HepG2 (cell line): ENCODE results near the gene PCSK2. TPM values are rescaled to one million over a fixed set of nuclear protein-coding genes. Genes with fewer than 3 reads are reported as not detected.

Source experiments
- ATRX ChIP-seq: sonication (generic); formaldehyde crosslinking; IDR thresholded peaks from 2 replicates; pipeline ENCODE4 v1.4.0; 2020; ENCODE audit warnings: missing genetic modification reagents, borderline replicate concordance
- BRD4 ChIP-seq: sonication (generic); formaldehyde crosslinking; IDR thresholded peaks from 2 replicates; pipeline ENCODE4 v1.4.0; 2020; ENCODE audit warnings: missing genetic modification reagents
- FOSL1 ChIP-seq: sonication (generic); formaldehyde crosslinking; IDR thresholded peaks from 2 replicates; pipeline ENCODE4 v1.9.0; 2021; ENCODE audit warnings: missing genetic modification reagents, borderline replicate concordance
- MEIS1 ChIP-seq: sonication (generic); formaldehyde crosslinking; IDR thresholded peaks from 2 replicates; pipeline ENCODE4 v1.9.0; 2021; ENCODE audit warnings: mild to moderate bottlenecking, missing genetic modification reagents, moderate library complexity, borderline replicate concordance
- NFIB ChIP-seq: sonication (generic); formaldehyde crosslinking; IDR thresholded peaks from 2 replicates; pipeline ENCODE4 v1.9.0; 2021; ENCODE audit warnings: missing genetic modification reagents, mild to moderate bottlenecking, borderline replicate concordance
- NFKB2 ChIP-seq: sonication (generic); formaldehyde crosslinking; IDR thresholded peaks from 2 replicates; pipeline ENCODE4 v1.4.0; 2020; ENCODE audit warnings: missing genetic modification reagents, borderline replicate concordance
- SALL1 ChIP-seq: sonication (generic); formaldehyde crosslinking; IDR thresholded peaks from 2 replicates; pipeline ENCODE4 v1.8.0; 2022; ENCODE audit warnings: mild to moderate bottlenecking, missing genetic modification reagents
- SMC3 ChIP-seq: IDR thresholded peaks from 2 replicates; pipeline ENCODE4 v1.6.1; 2011; ENCODE audit warnings: low read length, improper control_type of control experiment
- TEAD3 ChIP-seq: optimal IDR thresholded peaks from 2 replicates; pipeline ENCODE3; 2016; ENCODE audit warnings: borderline replicate concordance
- U2AF1 ChIP-seq: fragments of 200-400 bp; formaldehyde crosslinking; optimal IDR thresholded peaks from 2 replicates; pipeline ENCODE3; 2017; ENCODE audit warnings: mild to moderate bottlenecking, low read depth, low read length
- ZNF263 ChIP-seq: sonication (generic); formaldehyde crosslinking; IDR thresholded peaks from 2 replicates; pipeline ENCODE4 v1.4.0; 2020; ENCODE audit warnings: missing genetic modification reagents
- ZNF343 ChIP-seq: sonication (generic); formaldehyde crosslinking; IDR thresholded peaks from 2 replicates; pipeline ENCODE4 v1.4.0; 2020; ENCODE audit warnings: mild to moderate bottlenecking, missing genetic modification reagents
- ZNF567 ChIP-seq: sonication (generic); formaldehyde crosslinking; IDR thresholded peaks from 2 replicates; pipeline ENCODE4 v1.8.1; 2023; ENCODE audit warnings: mild to moderate bottlenecking, missing genetic modification reagents, borderline replicate concordance
- ZNF569 ChIP-seq: sonication (generic); formaldehyde crosslinking; IDR thresholded peaks from 2 replicates; pipeline ENCODE4 v1.5.0; 2020; ENCODE audit warnings: mild to moderate bottlenecking, missing genetic modification reagents, moderate library complexity, borderline replicate concordance
- polyA plus RNA-seq, 8 experiments: library from polyadenylated mRNA; depleted of rRNA in 3 of 8; stranded (reverse) in 7 of 8; unstranded in 1 of 8; fragments of >200 nt; fragmentation: Illumina TruSeq in 4 of 8; extraction: Trizol in 4 of 8; gene quantifications; 2 replicates each; pipeline versions ENCODE4 v1.2.1 to v1.2.3, GENCODE V29; 2011 to 2016; ENCODE audit warnings: low read depth in 4 of 8, missing spikeins in 1 of 8, mixed read lengths in 1 of 8; ENCODE audit not compliant: insufficient read depth in 1 of 8
- total RNA-seq, 5 experiments: library from RNA; depleted of rRNA; stranded (reverse); fragments of >200 nt; fragmentation: Illumina TruSeq; extraction: Trizol; gene quantifications; 2 replicates each; pipeline ENCODE4 v1.2.3, GENCODE V29; 2016; ENCODE audit warnings: low read depth in 1 of 5
- TF ChIP-seq, protein P1 (sequence below): fragments of 450-650 bp; IDR thresholded peaks from 2 replicates; pipeline ENCODE4 v1.6.1; 2017
- TF ChIP-seq, protein P2 (sequence below): sonication (generic); formaldehyde crosslinking; IDR thresholded peaks from 2 replicates; pipeline ENCODE4 v1.4.0; 2020; ENCODE audit warnings: missing genetic modification reagents
- TF ChIP-seq, protein P3 (sequence below): sonication (generic); formaldehyde crosslinking; IDR thresholded peaks from 2 replicates; pipeline ENCODE4 v1.4.0; 2020; ENCODE audit warnings: missing genetic modification reagents, borderline replicate concordance
- TF ChIP-seq, protein P4 (sequence below): sonication (generic); formaldehyde crosslinking; IDR thresholded peaks from 2 replicates; pipeline ENCODE4 v1.8.1; 2023; ENCODE audit warnings: mild to moderate bottlenecking, inconsistent platforms, moderate library complexity, missing genetic modification reagents, borderline replicate concordance
- TF ChIP-seq, protein P5 (sequence below): sonication (generic); formaldehyde crosslinking; IDR thresholded peaks from 2 replicates; pipeline ENCODE4 v1.4.0; 2020; ENCODE audit warnings: missing genetic modification reagents

PCSK2 gene
- total and polyA plus RNA-seq, 2 of the 13 experiments (the other 11 are each of a cell fraction or from before 2014, with no cell fraction given) = not detected

DNA sequence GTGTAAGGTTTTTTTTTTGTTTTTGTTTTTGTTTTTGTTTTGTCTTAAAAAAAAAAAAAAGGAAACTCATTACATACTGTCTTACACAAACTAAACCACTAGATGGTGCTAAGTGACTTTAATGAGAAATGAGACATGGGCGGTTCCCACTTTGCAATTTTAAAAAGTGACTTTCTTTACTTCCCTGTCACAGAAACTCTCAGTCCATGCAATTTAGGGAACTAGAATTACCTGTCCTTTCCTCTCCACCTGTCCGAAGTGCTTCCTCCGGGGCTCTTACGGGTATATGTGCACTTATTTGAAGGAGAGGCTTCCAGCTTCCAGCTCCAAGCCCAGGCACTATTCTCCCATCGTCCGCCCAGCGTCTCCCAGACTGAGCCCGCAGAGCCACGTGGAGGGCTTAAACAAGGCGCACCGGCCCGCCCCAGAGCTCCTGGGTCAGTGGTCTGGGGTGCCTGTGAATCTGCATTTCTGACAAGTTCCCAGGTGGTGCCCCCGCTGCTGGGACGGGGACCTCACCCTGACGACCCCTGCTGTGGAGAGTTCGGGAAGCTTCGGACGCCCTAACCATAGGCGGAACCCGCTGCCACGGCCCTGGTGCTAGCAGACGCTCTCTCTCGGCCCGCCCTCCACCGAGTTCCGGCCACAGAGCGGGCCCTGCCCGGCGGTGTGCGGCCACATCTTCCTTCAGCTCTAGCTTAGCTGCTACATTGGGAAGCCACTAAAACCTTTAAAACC lies 278.2 kb downstream of the PCSK2 start (continued):
- TF ChIP-seq ZNF263 (CRISPR knock-in tag) = peak; percentile 18; the same call in 1 of the 2 replicates
- TF ChIP-seq ZNF567 (CRISPR knock-in tag) = no peak
- TF ChIP-seq NFKB2 (CRISPR knock-in tag) = peak; percentile 51; the same call in 1 of the 2 replicates
- 0 out of 2 replicates have a peak, but pooled peaks have one; percentile 48 for TF ChIP-seq BRD4 (CRISPR knock-in tag)
- TF ChIP-seq, protein P1, sequence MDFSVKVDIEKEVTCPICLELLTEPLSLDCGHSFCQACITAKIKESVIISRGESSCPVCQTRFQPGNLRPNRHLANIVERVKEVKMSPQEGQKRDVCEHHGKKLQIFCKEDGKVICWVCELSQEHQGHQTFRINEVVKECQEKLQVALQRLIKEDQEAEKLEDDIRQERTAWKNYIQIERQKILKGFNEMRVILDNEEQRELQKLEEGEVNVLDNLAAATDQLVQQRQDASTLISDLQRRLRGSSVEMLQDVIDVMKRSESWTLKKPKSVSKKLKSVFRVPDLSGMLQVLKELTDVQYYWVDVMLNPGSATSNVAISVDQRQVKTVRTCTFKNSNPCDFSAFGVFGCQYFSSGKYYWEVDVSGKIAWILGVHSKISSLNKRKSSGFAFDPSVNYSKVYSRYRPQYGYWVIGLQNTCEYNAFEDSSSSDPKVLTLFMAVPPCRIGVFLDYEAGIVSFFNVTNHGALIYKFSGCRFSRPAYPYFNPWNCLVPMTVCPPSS = no peak
- TF ChIP-seq ATRX (CRISPR knock-in tag) = no peak
- TF ChIP-seq, protein P2, sequence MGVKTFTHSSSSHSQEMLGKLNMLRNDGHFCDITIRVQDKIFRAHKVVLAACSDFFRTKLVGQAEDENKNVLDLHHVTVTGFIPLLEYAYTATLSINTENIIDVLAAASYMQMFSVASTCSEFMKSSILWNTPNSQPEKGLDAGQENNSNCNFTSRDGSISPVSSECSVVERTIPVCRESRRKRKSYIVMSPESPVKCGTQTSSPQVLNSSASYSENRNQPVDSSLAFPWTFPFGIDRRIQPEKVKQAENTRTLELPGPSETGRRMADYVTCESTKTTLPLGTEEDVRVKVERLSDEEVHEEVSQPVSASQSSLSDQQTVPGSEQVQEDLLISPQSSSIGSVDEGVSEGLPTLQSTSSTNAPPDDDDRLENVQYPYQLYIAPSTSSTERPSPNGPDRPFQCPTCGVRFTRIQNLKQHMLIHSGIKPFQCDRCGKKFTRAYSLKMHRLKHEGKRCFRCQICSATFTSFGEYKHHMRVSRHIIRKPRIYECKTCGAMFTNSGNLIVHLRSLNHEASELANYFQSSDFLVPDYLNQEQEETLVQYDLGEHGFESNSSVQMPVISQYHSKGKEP (CRISPR knock-in tag) = no peak
- no peak for TF ChIP-seq ZNF343 (CRISPR knock-in tag)
- TF ChIP-seq FOSL1 (CRISPR knock-in tag) = 0 out of 2 replicates have a peak, but pooled peaks have one; percentile 13
- TF ChIP-seq, protein P3, sequence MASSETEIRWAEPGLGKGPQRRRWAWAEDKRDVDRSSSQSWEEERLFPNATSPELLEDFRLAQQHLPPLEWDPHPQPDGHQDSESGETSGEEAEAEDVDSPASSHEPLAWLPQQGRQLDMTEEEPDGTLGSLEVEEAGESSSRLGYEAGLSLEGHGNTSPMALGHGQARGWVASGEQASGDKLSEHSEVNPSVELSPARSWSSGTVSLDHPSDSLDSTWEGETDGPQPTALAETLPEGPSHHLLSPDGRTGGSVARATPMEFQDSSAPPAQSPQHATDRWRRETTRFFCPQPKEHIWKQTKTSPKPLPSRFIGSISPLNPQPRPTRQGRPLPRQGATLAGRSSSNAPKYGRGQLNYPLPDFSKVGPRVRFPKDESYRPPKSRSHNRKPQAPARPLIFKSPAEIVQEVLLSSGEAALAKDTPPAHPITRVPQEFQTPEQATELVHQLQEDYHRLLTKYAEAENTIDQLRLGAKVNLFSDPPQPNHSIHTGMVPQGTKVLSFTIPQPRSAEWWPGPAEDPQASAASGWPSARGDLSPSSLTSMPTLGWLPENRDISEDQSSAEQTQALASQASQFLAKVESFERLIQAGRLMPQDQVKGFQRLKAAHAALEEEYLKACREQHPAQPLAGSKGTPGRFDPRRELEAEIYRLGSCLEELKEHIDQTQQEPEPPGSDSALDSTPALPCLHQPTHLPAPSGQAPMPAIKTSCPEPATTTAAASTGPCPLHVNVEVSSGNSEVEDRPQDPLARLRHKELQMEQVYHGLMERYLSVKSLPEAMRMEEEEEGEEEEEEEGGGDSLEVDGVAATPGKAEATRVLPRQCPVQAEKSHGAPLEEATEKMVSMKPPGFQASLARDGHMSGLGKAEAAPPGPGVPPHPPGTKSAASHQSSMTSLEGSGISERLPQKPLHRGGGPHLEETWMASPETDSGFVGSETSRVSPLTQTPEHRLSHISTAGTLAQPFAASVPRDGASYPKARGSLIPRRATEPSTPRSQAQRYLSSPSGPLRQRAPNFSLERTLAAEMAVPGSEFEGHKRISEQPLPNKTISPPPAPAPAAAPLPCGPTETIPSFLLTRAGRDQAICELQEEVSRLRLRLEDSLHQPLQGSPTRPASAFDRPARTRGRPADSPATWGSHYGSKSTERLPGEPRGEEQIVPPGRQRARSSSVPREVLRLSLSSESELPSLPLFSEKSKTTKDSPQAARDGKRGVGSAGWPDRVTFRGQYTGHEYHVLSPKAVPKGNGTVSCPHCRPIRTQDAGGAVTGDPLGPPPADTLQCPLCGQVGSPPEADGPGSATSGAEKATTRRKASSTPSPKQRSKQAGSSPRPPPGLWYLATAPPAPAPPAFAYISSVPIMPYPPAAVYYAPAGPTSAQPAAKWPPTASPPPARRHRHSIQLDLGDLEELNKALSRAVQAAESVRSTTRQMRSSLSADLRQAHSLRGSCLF = 0 out of 2 replicates have a peak, but pooled peaks have one; percentile 30
- peak; percentile 73 for TF ChIP-seq SALL1
- TF ChIP-seq ZNF569 = no peak
- peak; percentile 52; the same call in 1 of the 2 replicates for TF ChIP-seq MEIS1 (CRISPR knock-in tag)
- peak; percentile 79 for TF ChIP-seq SMC3
- no peak for TF ChIP-seq TEAD3 (CRISPR knock-in tag)
- no peak for TF ChIP-seq NFIB (CRISPR knock-in tag)
- TF ChIP-seq, protein P4, sequence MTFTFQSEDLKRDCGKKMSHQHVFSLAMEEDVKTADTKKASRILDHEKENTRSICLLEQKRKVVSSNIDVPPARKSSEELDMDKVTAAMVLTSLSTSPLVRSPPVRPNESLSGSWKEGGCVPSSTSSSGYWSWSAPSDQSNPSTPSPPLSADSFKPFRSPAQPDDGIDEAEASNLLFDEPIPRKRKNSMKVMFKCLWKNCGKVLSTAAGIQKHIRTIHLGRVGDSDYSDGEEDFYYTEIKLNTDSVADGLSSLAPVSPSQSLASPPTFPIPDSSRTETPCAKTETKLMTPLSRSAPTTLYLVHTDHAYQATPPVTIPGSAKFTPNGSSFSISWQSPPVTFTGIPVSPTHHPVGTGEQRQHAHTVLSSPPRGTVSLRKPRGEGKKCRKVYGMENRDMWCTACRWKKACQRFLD (CRISPR knock-in tag) = no peak
- TF ChIP-seq, protein P5, sequence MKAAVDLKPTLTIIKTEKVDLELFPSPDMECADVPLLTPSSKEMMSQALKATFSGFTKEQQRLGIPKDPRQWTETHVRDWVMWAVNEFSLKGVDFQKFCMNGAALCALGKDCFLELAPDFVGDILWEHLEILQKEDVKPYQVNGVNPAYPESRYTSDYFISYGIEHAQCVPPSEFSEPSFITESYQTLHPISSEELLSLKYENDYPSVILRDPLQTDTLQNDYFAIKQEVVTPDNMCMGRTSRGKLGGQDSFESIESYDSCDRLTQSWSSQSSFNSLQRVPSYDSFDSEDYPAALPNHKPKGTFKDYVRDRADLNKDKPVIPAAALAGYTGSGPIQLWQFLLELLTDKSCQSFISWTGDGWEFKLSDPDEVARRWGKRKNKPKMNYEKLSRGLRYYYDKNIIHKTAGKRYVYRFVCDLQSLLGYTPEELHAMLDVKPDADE (CRISPR knock-in tag) = no peak
- TF ChIP-seq U2AF1 = peak; percentile 88
